Large intestine (tissue), 3 donors: ENCODE data around the gene CEP170B. TPM values are rescaled to one million over a fixed set of nuclear protein-coding genes. Genes with fewer than 3 reads are reported as not detected.
A peak's percentile ranks its signal among the peaks of the same experiment; 100 is the strongest.

ENCODE experiments used
- DNase-seq, 2 donors: peaks; one replicate each; pipeline versions ENCODE4 v3.0.0 to v3.0.0-alpha.2; 2013
- H3K27ac ChIP-seq: one replicate; pipeline ENCODE4 v1.5.1; 2013; ENCODE audit warnings: low read length
- H3K27me3 ChIP-seq: 2 replicates; pipeline ENCODE4 v1.6.1; 2013; ENCODE audit warnings: low read length; ENCODE audit not compliant: control insufficient read depth, insufficient read depth
- H3K36me3 ChIP-seq: 2 replicates; pipeline ENCODE4 v1.6.1; 2013; ENCODE audit warnings: low read length; ENCODE audit not compliant: control insufficient read depth, insufficient read depth
- H3K4me1 ChIP-seq: one replicate; pipeline ENCODE4 v1.6.1; 2013; ENCODE audit warnings: low read length; ENCODE audit not compliant: control insufficient read depth, insufficient read depth
- H3K4me3 ChIP-seq: one replicate; pipeline ENCODE4 v1.5.1; 2013; ENCODE audit warnings: low read length
- H3K9me3 ChIP-seq: one replicate; pipeline ENCODE4 v1.6.1; 2013; ENCODE audit warnings: mild to moderate bottlenecking, low read depth, low read length, moderate library complexity; ENCODE audit not compliant: control insufficient read depth
- WGBS: methylation state at CpG from one replicate; pipeline ENCODE4 v1.1.5; 2013; ENCODE audit warnings: low lambda C conversion rate; ENCODE audit not compliant: insufficient coverage; 5-methylcytosine and 5-hydroxymethylcytosine counted together
- polyA plus RNA-seq: library from polyadenylated mRNA; unstranded; fragments of 120-200 nt; gene quantifications from one replicate; pipeline ENCODE4 v1.2.1, GENCODE V29; 2013

Gene CEP170B
- polyA plus RNA-seq, 1 donor: 30.3 TPM

GRCh38 chr14:104859900-104860299 is 5.2 kb upstream of the CEP170B start:
- H3K4me3 ChIP-seq: no peak overlapping the region
- WGBS: 98% methylated on average over 4 of the region's 4 CpGs
- no peak for DNase-seq
- H3K36me3 ChIP-seq: peaks cover 5% of the 10 kb centered on the region
- no peak overlapping the region for H3K27ac ChIP-seq
- peaks cover 16% of the 10 kb centered on the region for H3K27me3 ChIP-seq
- peaks cover 5% of the 10 kb centered on the region for H3K9me3 ChIP-seq
- peaks cover 14% of the 10 kb centered on the region for H3K4me1 ChIP-seq

GRCh38 chr14:104860414-104860813 is 4.7 kb upstream of the CEP170B start:
- peaks cover 5% of the 10 kb centered on the region for H3K36me3 ChIP-seq
- peaks cover 5% of the 10 kb centered on the region for H3K9me3 ChIP-seq
- H3K27ac ChIP-seq: no peak overlapping the region
- H3K4me1 ChIP-seq: peaks cover 14% of the 10 kb centered on the region
- peaks cover 16% of the 10 kb centered on the region for H3K27me3 ChIP-seq
- H3K4me3 ChIP-seq: no peak overlapping the region
- no peak for DNase-seq

GRCh38 chr14:104863131-104863862 is 1.8 kb upstream of the CEP170B start:
- H3K27me3 ChIP-seq: peaks cover 16% of the 10 kb centered on the region
- H3K4me3 ChIP-seq: peak overlapping the region; percentile 64
- peaks cover 29% of the 10 kb centered on the region for H3K4me1 ChIP-seq
- H3K36me3 ChIP-seq: peaks cover 5% of the 10 kb centered on the region
- no CpG with 5 or more reads among the region's 13 CpGs for WGBS
- H3K27ac ChIP-seq: peak overlapping the region; percentile 98
- DNase-seq: no peak
- H3K9me3 ChIP-seq: peaks cover 7% of the 10 kb centered on the region

GRCh38 chr14:104863923-104864266 is 1.2 kb upstream of the CEP170B start:
- H3K4me3 ChIP-seq: peak overlapping the region; percentile 64

GRCh38 chr14:104864267-104865080 is 594 bp upstream of the CEP170B start:
- WGBS: no CpG with 5 or more reads among the region's 70 CpGs
- DNase-seq: peak; percentile 92 to 97
- Histone ChIP-seq H3K4me1 (peaks cover 29% of the 10 kb centered on the region), H3K27ac (peak overlapping the region; percentile 98), H3K9me3 (peaks cover 6% of the 10 kb centered on the region), H3K4me3 (peak overlapping the region; percentile 64), H3K27me3 (peaks cover 16% of the 10 kb centered on the region), H3K36me3 (peaks cover 12% of the 10 kb centered on the region)

More at GRCh38 chr14:104863923-104864266, 1.2 kb upstream of the CEP170B start:
- H3K4me1 ChIP-seq: peaks cover 29% of the 10 kb centered on the region
- H3K36me3 ChIP-seq: peaks cover 8% of the 10 kb centered on the region
- peaks cover 8% of the 10 kb centered on the region for H3K9me3 ChIP-seq
- peaks cover 16% of the 10 kb centered on the region for H3K27me3 ChIP-seq
- WGBS: no CpG with 5 or more reads among the region's 13 CpGs
- peak overlapping the region; percentile 98 for H3K27ac ChIP-seq
- no peak for DNase-seq

- Histone ChIP-seq H3K9me3 (peaks cover 6% of the 10 kb centered on the region), H3K4me3 (peak overlapping the region; percentile 63), H3K27me3 (peaks cover 16% of the 10 kb centered on the region), H3K36me3 (peaks cover 14% of the 10 kb centered on the region), H3K27ac (peak overlapping the region; percentile 84), H3K4me1 (peaks cover 31% of the 10 kb centered on the region)
- DNase-seq: peak; percentile 38 to 77
- WGBS: no CpG with 5 or more reads among the region's 68 CpGs
These were observed 768 bp downstream of the CEP170B start for GRCh38 chr14:104865631-104866441.

GRCh38 chr14:104866451-104867370 is 1.6 kb downstream of the CEP170B start:
- no peak for DNase-seq
- Histone ChIP-seq H3K27me3 (peaks cover 16% of the 10 kb centered on the region), H3K9me3 (peaks cover 6% of the 10 kb centered on the region), H3K4me3 (peak overlapping the region; percentile 63), H3K36me3 (peaks cover 14% of the 10 kb centered on the region), H3K27ac (peak overlapping the region; percentile 84), H3K4me1 (peaks cover 31% of the 10 kb centered on the region)
- WGBS: no CpG with 5 or more reads among the region's 12 CpGs

GRCh38 chr14:104867371-104868059 is 2.4 kb downstream of the CEP170B start:
- no peak overlapping the region for H3K4me3 ChIP-seq
- peaks cover 6% of the 10 kb centered on the region for H3K9me3 ChIP-seq
- no peak overlapping the region for H3K27ac ChIP-seq
- H3K27me3 ChIP-seq: peaks cover 16% of the 10 kb centered on the region
- WGBS: no CpG with 5 or more reads among the region's 6 CpGs
- peaks cover 28% of the 10 kb centered on the region for H3K4me1 ChIP-seq
- peaks cover 13% of the 10 kb centered on the region for H3K36me3 ChIP-seq
- DNase-seq: no peak

- Histone ChIP-seq H3K4me1 (peaks cover 24% of the 10 kb centered on the region), H3K36me3 (peaks cover 9% of the 10 kb centered on the region), H3K27ac (no peak overlapping the region), H3K9me3 (peaks cover 6% of the 10 kb centered on the region), H3K4me3 (no peak overlapping the region), H3K27me3 (peaks cover 14% of the 10 kb centered on the region)
- no peak for DNase-seq
- no CpG with 5 or more reads among the region's 23 CpGs for WGBS
These were observed 3.1 kb downstream of the CEP170B start for GRCh38 chr14:104868060-104868740.
